SJCRH30 (cell line): ENCODE measurements around the gene ATAD3B. TPM values are rescaled to one million over a fixed set of nuclear protein-coding genes. Genes with fewer than 3 reads are reported as not detected.
"Not testable (repeated sequence)": the region's sequence is repeated elsewhere in the genome, so short reads cannot be mapped to it uniquely, and the experiment has no call there.

Experiments
- DNase-seq, 2 experiments: peaks; one replicate each; pipeline ENCODE4 v3.0.0-alpha.2; 2015 to 2020
- H3K27ac ChIP-seq: fragments of 250-450 bp; sonication (Bioruptor Pico); 2 replicates; pipeline ENCODE4 v1.5.1; 2020; ENCODE audit warnings: mild to moderate bottlenecking, moderate library complexity
- H3K27me3 ChIP-seq: fragments of 250-450 bp; sonication (Bioruptor Pico); 2 replicates; pipeline ENCODE4 v1.5.1; 2020; ENCODE audit warnings: mild to moderate bottlenecking, moderate library complexity
- H3K36me3 ChIP-seq: fragments of 250-450 bp; sonication (Bioruptor Pico); 2 replicates; pipeline ENCODE4 v1.5.1; 2020; ENCODE audit warnings: mild to moderate bottlenecking, moderate library complexity
- H3K4me1 ChIP-seq: fragments of 250-450 bp; sonication (Bioruptor Pico); 2 replicates; pipeline ENCODE4 v1.5.1; 2020; ENCODE audit warnings: mild to moderate bottlenecking, moderate library complexity
- H3K4me3 ChIP-seq: fragments of 250-450 bp; sonication (Bioruptor Pico); 2 replicates; pipeline ENCODE4 v1.5.1; 2020; ENCODE audit warnings: mild to moderate bottlenecking, moderate library complexity
- H3K9me3 ChIP-seq: fragments of 250-450 bp; sonication (Bioruptor Pico); replicated peaks from 2 replicates; pipeline ENCODE4 v1.5.1; 2020; ENCODE audit warnings: mild to moderate bottlenecking, moderate library complexity
- total RNA-seq: library from RNA; depleted of rRNA; stranded (reverse); fragments of >200 nt; shearing (Covaris generic); gene quantifications from 2 replicates; pipeline ENCODE4 v1.2.3, GENCODE V29; 2014

ATAD3B gene
- total RNA-seq, 1 experiment from 2014 or later: 55.5 TPM

- no peaks in the 10 kb centered on the region for H3K27me3 ChIP-seq
- no peaks in the 10 kb centered on the region for H3K4me1 ChIP-seq
- no peak for DNase-seq
- no peak overlapping the region for H3K4me3 ChIP-seq
- H3K9me3 ChIP-seq: peaks cover 11% of the 10 kb centered on the region
- peaks cover 80% of the 10 kb centered on the region for H3K36me3 ChIP-seq
- H3K27ac ChIP-seq: no peak overlapping the region
Observed at GRCh38 chr1:1490633-1491230, 19.2 kb downstream of the ATAD3B start.

DNA sequence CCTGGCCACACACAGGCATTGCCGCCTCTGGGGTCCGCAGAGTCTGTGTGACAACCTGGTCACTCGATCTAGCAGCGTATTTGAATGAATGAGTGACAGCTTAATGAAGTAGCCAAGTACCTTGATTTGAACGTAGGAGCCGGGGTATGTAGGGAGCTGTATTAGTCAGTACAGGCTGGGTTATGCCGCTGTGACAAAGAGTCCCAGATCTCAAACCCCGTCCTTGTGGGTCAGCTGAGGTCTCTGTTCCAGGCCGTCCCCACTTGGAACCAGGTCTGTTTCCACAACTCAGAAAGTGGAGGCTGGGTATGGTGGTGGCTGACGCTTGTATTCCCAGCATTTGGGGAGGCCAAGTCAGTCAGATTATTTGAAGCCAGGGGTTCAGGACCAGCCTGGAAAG lies 20.0 kb downstream of the ATAD3B start:
- no peaks in the 10 kb centered on the region for H3K4me1 ChIP-seq
- H3K27me3 ChIP-seq: no peaks in the 10 kb centered on the region
- no peak overlapping the region for H3K4me3 ChIP-seq
- H3K9me3 ChIP-seq: peaks cover 11% of the 10 kb centered on the region
- DNase-seq: no peak
- no peak overlapping the region for H3K27ac ChIP-seq
- peaks cover 80% of the 10 kb centered on the region for H3K36me3 ChIP-seq

DNA sequence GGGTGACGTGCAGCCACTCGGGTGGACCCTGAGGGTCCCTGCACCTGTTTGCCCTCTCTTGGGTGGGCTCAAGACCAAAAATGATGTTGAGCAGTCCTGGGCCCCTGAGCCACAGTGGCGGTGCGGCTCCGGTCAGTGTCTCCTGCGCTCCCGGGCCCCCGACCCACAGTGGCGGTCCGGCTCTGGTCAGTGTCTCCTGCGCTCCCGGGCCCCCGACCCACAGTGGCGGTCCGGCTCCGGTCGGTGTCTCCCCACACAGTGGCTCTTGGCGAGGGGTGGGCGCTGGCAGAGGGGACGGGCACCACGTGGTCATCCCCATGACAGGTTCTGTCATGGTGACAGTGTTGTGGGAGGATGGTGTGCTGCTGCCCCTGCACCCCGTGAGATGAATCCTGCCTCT lies 22.7 kb downstream of the ATAD3B start:
- H3K36me3 ChIP-seq: peaks cover 55% of the 10 kb centered on the region
- DNase-seq, H3K27ac ChIP-seq: not testable (repeated sequence)

GRCh38 chr1:1495461-1495975 lies 24.0 kb downstream of the ATAD3B start:
- H3K27me3 ChIP-seq, H3K4me1 ChIP-seq, H3K27ac ChIP-seq, H3K4me3 ChIP-seq, DNase-seq, H3K9me3 ChIP-seq: not testable (repeated sequence)
- H3K36me3 ChIP-seq: peaks cover 43% of the 10 kb centered on the region

More for the DNA sequence above, 22.7 kb downstream of the ATAD3B start:
- not testable (repeated sequence) for H3K9me3 ChIP-seq, H3K27me3 ChIP-seq, H3K4me1 ChIP-seq, H3K4me3 ChIP-seq

DNA sequence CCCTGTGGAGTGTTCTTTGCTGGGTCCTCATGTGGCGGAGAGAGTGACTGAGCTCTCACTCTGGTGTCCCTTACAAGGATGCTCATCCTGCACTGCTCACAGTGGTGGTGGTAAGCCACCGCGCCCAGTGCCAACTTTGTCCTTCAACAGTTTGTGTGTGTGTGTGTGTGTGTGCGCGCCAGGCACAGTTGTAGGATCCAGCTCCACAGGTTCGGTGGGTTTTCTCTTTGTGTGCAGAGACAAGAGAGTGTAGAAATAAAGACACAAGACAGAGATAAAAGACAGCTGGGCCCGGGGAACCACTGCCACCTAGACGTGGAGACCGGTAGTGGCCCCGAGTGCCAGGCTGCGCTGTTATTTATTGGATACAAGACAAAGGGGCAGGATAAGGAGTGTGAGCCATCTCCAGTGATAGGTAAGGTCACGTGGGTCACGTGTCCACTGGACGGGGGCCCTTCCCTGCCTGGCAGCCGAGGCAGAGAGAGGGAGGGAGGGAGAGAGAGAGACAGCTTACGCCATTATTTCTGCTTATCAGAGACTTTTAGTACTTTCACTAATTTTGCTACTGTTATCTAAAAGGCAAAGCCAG lies 33.3 kb downstream of the ATAD3B start:
- DNase-seq: peak; percentile 83 to 87
- H3K27ac ChIP-seq: not testable (repeated sequence)

DNA sequence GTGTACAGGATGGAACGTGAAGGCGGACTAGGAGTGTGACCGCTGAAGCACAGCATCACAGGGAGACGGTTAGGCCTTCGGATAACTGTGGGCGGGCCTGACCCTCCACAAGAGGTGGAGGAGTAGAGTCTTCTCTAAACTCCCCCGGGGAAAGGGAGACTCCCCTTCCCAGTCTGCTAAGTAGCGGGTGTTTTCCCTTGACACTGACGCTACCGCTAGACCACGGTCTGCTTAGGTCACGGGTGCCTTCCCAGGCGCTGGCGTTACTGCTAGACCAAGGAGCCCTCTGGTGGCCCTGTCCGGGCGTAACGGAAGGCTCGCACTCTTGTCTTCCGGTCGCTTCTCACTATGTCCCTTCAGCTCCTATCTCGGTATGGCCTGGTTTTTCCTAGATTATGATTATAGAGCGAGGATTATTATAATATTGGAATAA lies 33.8 kb downstream of the ATAD3B start:
- not testable (repeated sequence) for H3K27me3 ChIP-seq, H3K4me1 ChIP-seq, H3K36me3 ChIP-seq, H3K9me3 ChIP-seq, H3K27ac ChIP-seq
- peak; percentile 64 to 69 for DNase-seq
- H3K4me3 ChIP-seq: peak overlapping the region; percentile 39

More for the DNA sequence above, 33.3 kb downstream of the ATAD3B start:
- not testable (repeated sequence) for H3K36me3 ChIP-seq, H3K9me3 ChIP-seq, H3K27me3 ChIP-seq, H3K4me1 ChIP-seq
- peak overlapping the region; percentile 39 for H3K4me3 ChIP-seq

- H3K27me3 ChIP-seq, H3K27ac ChIP-seq, H3K36me3 ChIP-seq, H3K4me1 ChIP-seq, H3K9me3 ChIP-seq, DNase-seq: not testable (repeated sequence)
- H3K4me3 ChIP-seq: peak overlapping the region; percentile 39
Observed at GRCh38 chr1:1505801-1506200, 34.2 kb downstream of the ATAD3B start.

- Histone ChIP-seq H3K27me3 (no peaks in the 10 kb centered on the region), H3K4me1 (peaks cover 3% of the 10 kb centered on the region; the same call in 1 of the 2 replicates), H3K9me3 (peaks cover 4% of the 10 kb centered on the region; the same call in 1 of the 2 replicates), H3K36me3 (no peaks in the 10 kb centered on the region), H3K27ac (no peak overlapping the region), H3K4me3 (no peak overlapping the region)
- DNase-seq: no peak
Observed at GRCh38 chr1:1507305-1507704, 35.7 kb downstream of the ATAD3B start.

DNA sequence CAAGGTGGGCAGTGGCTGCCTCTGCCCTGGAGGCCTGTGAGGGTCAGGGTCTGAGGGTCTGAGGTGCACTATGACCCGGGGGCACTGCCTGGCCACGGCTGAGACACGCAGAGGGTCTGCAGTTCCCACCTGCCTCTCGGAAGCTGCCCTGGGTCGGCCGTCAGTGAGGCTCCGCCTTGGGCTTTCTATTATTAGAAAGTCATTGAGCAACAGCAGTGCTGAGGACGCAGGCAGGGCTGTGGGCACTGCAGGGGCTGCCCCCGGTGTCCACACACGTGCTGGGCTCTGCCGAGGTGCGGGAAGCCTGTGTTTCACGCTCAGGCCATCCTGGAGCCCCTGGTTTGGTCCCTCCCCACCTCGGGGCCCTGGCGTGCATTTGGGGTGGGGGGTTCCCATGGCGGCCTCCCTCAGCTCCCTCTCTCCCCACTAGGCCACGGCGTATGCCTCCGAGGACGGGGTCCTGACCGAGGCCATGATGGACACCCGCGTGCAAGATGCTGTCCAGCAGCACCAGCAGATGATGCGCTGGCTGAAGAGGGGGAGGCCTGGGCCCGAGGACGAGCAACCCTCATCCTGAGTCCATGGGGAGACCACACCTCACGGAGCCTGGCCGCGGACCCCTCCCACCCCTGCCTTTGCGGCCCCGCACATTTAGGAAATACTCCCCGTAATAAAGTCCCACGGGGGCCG lies 37.4 kb downstream of the ATAD3B start:
- not testable (repeated sequence) for H3K4me3 ChIP-seq, H3K4me1 ChIP-seq, H3K27ac ChIP-seq, DNase-seq, H3K36me3 ChIP-seq, H3K9me3 ChIP-seq, H3K27me3 ChIP-seq

DNA sequence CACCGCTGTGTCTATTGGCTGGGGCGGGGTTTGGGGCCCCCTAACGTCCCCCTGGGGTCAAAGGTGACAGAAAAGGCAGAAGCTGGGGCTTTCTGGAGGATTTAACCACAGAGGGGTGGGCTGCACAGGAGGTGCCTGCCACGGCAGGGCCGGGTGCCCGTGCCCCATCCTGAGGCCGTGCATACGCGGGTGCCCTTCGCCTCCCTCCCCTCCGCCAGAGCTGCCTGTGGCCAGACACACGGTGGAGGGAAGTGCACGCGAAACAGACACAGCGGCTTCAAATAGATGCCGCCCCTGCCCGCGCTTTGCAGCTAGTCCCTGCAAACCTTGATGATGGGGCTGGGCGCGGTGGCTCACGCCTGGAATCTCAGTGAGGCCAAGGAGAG lies 37.9 kb downstream of the ATAD3B start:
- DNase-seq, H3K4me3 ChIP-seq, H3K27me3 ChIP-seq, H3K9me3 ChIP-seq, H3K27ac ChIP-seq, H3K4me1 ChIP-seq, H3K36me3 ChIP-seq: not testable (repeated sequence)

- peak in 1 of 2 experiments; percentile 38 for DNase-seq
- Histone ChIP-seq H3K36me3 (peaks cover 12% of the 10 kb centered on the region), H3K4me3 (peak overlapping the region; percentile 81), H3K4me1 (no peaks in the 10 kb centered on the region), H3K9me3 (peaks cover 4% of the 10 kb centered on the region; the same call in 1 of the 2 replicates), H3K27ac (peak overlapping the region; percentile 76), H3K27me3 (no peaks in the 10 kb centered on the region)
Observed at GRCh38 chr1:1510912-1511532, 39.5 kb downstream of the ATAD3B start.

DNA sequence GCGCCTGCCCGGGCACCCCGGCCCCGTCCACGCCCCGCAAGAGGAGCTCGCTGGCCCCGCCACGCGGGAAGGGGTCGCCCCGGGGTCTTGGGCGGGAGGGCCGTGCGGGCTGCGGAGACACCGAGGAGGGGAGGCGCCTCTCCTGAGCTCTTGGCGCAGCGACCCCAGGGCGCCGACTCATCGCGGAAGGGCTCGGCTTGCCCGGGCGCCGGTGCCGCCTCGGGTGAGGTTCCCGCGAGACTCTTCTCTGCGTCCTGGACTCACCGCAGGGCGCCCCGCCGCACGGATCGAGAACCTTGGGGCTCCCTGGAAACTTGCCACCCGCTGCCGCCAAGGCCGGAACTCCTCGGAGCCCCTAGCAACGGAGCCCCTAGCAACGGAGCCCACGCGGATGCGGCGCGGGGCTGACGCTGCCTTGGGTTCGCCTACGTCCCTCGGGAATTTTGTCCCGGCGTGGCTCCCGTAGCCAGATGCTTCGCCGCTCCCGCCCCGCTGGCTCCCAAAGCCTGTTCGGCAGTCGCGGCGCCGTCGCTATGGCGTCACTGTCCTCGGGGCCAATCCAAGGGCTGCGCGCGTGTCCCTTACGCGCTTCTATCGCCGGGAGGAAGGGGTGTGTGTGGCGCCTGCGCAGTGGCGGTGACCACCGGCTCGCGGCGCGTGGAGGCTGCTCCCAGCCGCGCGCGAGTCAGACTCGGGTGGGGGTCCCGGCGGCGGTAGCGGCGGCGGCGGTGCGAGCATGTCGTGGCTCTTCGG lies 40.1 kb downstream of the ATAD3B start, which contains the start of gene ATAD3A:
TSS of gene ATAD3A (plus strand) at position 630 of the 753 bp plus-strand sequence. CDS start at position 737, 107 bp downstream.
- peak; percentile 99 for DNase-seq
- H3K4me3 ChIP-seq: peak within 1 kb of the TSS; percentile 81
- peaks cover 4% of the 10 kb centered on the region; the same call in 1 of the 2 replicates for H3K9me3 ChIP-seq
- peak within 1 kb of the TSS; percentile 76 for H3K27ac ChIP-seq
- H3K36me3 ChIP-seq: peaks cover 19% of the 10 kb centered on the region
- no peaks in the 10 kb centered on the region for H3K27me3 ChIP-seq
- H3K4me1 ChIP-seq: no peaks in the 10 kb centered on the region

- not testable (repeated sequence) for H3K27ac ChIP-seq, H3K27me3 ChIP-seq, H3K4me1 ChIP-seq, H3K9me3 ChIP-seq, DNase-seq
- H3K4me3 ChIP-seq: peak overlapping the region; percentile 81
- H3K36me3 ChIP-seq: peaks cover 23% of the 10 kb centered on the region
Observed at GRCh38 chr1:1512425-1512824, 40.9 kb downstream of the ATAD3B start.

- not testable (repeated sequence) for H3K27ac ChIP-seq, H3K27me3 ChIP-seq, DNase-seq, H3K4me3 ChIP-seq, H3K4me1 ChIP-seq, H3K9me3 ChIP-seq
- H3K36me3 ChIP-seq: peaks cover 30% of the 10 kb centered on the region
Observed at GRCh38 chr1:1513675-1514074, 42.1 kb downstream of the ATAD3B start.
